Ishikawa (cell line): ENCODE measurements around the gene CCDC150.

Source experiments
- CEBPB ChIP-seq: IDR thresholded peaks from 2 replicates; pipeline ENCODE4 v1.6.1; 2012
- CREB1 ChIP-seq: IDR thresholded peaks from 2 replicates; pipeline ENCODE4 v1.6.1; 2012; ENCODE audit warnings: low read depth
- EGR1 ChIP-seq: IDR thresholded peaks from 2 replicates; pipeline ENCODE4 v1.6.1; 2012
- EP300 ChIP-seq: IDR thresholded peaks from 2 replicates; pipeline ENCODE4 v1.6.1; 2012; ENCODE audit warnings: borderline replicate concordance
- FOXM1 ChIP-seq: IDR thresholded peaks from 2 replicates; pipeline ENCODE4 v1.6.1; 2012; ENCODE audit warnings: low read depth, borderline replicate concordance
- MAX ChIP-seq: IDR thresholded peaks from 2 replicates; pipeline ENCODE4 v1.6.1; 2012
- NFIC ChIP-seq: IDR thresholded peaks from 2 replicates; pipeline ENCODE4 v1.6.1; 2012
- RAD21 ChIP-seq: IDR thresholded peaks from 2 replicates; pipeline ENCODE4 v1.6.1; 2012; ENCODE audit warnings: low read depth
- REST ChIP-seq: IDR thresholded peaks from 2 replicates; pipeline ENCODE4 v1.6.1; 2012; ENCODE audit warnings: low read depth, mild to moderate bottlenecking
- TAF1 ChIP-seq: IDR thresholded peaks from 2 replicates; pipeline ENCODE4 v1.6.1; 2012; ENCODE audit warnings: low read depth, mild to moderate bottlenecking
- TCF12 ChIP-seq: IDR thresholded peaks from 2 replicates; pipeline ENCODE4 v1.6.1; 2012; ENCODE audit warnings: low read depth
- TEAD4 ChIP-seq: IDR thresholded peaks from 2 replicates; pipeline ENCODE4 v1.6.1; 2012
- USF1 ChIP-seq: IDR thresholded peaks from 2 replicates; pipeline ENCODE4 v1.6.1; 2012
- YY1 ChIP-seq: IDR thresholded peaks from 2 replicates; pipeline ENCODE4 v1.6.1; 2012; ENCODE audit warnings: low read depth
- ZBTB7A ChIP-seq: IDR thresholded peaks from 2 replicates; pipeline ENCODE4 v1.6.1; 2012; ENCODE audit warnings: low read depth

Gene CCDC150

GRCh38 chr2:196657333-196657732, 17.8 kb downstream of the CCDC150 start:
- TF ChIP-seq TEAD4 (no peak), REST (no peak), TCF12 (no peak), ZBTB7A (no peak), MAX (no peak), USF1 (no peak), CREB1 (no peak), FOXM1 (no peak), YY1 (no peak)

- TF ChIP-seq RAD21 (no peak), YY1 (no peak)
Measured at GRCh38 chr2:196659844-196660243, 20.3 kb downstream of the CCDC150 start.

GRCh38 chr2:196660244-196660643, 20.7 kb downstream of the CCDC150 start:
- no peak for TF ChIP-seq YY1
- no peak for TF ChIP-seq CEBPB
- no peak for TF ChIP-seq MAX
- no peak for TF ChIP-seq CREB1
- no peak for TF ChIP-seq RAD21
- TF ChIP-seq EP300, result no peak
- no peak for TF ChIP-seq TAF1
- TF ChIP-seq EGR1, result no peak
- TF ChIP-seq FOXM1, result no peak

GRCh38 chr2:196670342-196670741, 30.8 kb downstream of the CCDC150 start:
- no peak for TF ChIP-seq TEAD4
- no peak for TF ChIP-seq RAD21
- no peak for TF ChIP-seq TAF1
- no peak for TF ChIP-seq MAX
- TF ChIP-seq USF1, result no peak
- no peak for TF ChIP-seq EP300
- TF ChIP-seq CEBPB, result no peak
- no peak for TF ChIP-seq YY1
- no peak for TF ChIP-seq REST
- TF ChIP-seq ZBTB7A, result no peak
- no peak for TF ChIP-seq FOXM1
- no peak for TF ChIP-seq TCF12
- TF ChIP-seq NFIC, result no peak
- TF ChIP-seq CREB1, result no peak
- TF ChIP-seq EGR1, result no peak

GRCh38 chr2:196675963-196676362, 36.4 kb downstream of the CCDC150 start:
- TF ChIP-seq MAX (no peak), CREB1 (no peak), EGR1 (no peak), CEBPB (no peak), FOXM1 (no peak), REST (no peak), NFIC (no peak), TEAD4 (no peak), TAF1 (no peak), EP300 (no peak), USF1 (no peak)
